Measurements from ENCODE around the gene PPEF2.

PPEF2 gene

DNA sequence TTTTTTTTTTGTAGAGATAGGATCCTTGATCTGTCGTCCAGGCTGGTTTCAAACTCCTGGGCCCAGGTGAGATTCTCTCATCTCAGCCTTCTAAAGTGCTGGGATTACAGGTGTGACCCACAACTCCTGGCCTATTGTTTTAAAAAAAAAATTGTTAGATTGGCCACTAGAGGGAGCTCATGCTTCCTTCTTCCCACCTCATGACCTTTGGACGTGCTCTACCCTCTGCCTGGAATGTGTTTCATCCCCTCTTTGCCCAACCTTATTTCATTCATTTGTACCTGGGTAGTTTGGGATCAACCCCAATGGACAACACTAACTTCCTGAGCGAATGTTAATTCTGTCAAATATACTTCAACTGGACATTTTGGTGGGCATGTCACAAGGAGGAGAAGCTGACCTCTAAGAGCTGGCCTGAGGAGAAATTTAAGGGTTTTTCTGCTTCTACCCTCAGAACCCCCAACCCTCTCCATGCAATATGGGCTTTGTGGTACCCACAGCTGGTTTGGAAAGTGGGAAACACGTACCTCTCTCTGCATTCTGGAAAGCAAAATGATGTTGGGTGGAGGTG lies 6.4 kb downstream of the PPEF2 start:
- peak in 1 of 56 donors; percentile 1 for DNase-seq

DNA sequence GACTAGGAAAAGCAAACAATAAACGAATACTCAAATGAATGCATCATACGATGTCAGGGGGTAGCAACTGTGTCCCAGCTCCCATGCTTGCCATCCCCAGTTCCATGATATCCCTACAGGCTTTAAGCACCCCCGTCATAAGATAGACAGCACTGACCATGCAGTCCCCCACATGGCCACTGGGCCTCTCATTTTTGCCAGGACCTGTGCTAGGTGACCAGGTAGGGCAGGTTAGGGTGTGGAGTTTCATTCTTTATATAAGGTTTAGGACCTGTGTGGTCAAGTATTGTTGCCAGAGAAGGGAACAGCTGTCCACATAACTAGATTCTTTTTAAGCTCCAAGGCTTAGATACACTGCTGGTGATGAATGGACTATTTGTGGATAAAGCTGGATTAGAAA lies 9.7 kb downstream of the PPEF2 start:
- no peak for DNase-seq

DNA sequence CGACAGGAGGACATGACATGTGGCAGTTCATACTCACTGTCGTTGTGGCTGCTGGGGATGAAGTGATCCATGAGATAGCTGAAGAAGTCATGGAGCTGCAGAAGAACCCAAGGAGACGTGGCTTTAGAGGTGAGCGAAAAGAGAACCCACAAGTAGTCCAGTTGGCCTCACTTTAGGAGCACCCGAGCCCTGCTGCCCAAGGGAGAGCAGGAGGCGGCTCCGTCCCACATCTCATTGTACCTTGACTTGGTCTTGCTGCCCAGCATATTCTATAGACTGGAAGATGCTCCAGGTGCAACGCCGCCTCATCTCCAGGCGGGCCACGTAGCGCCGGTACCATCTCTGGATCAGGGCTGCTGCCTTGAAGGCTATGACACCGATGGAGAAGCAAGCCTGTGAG lies 10.6 kb downstream of the PPEF2 start:
- DNase-seq, result no peak

DNA sequence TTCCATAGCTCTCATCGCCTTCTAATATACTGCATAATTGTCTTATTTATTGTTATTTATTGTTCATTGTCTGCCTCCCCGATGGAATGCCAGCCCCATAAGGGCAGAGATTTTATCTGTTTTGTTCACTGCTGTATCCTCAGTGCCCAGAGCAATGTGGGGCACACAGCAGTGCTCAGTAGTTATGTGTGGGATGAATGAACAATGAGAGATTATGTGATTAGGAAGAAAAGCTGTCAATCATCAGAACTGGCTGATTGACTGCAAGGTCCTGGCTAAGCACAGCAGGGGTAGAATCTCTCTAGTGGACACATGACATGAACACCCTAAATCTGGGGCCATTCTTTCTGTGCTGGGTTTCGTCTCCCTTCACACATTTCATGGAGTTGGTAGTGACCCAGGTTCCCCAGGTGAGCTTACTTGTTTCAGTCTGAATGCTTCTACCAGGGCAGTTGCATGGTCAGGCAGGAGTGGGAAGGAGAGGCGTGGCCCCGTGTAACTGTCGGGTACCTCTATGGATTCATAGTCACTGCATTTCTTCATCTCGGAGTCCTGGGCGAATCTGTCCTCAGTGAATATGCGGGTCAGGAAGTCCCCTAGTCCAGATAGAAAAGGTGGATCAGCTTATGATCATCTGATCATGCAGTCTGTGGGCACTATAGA lies 12.6 kb downstream of the PPEF2 start:
- no peak for DNase-seq

DNA sequence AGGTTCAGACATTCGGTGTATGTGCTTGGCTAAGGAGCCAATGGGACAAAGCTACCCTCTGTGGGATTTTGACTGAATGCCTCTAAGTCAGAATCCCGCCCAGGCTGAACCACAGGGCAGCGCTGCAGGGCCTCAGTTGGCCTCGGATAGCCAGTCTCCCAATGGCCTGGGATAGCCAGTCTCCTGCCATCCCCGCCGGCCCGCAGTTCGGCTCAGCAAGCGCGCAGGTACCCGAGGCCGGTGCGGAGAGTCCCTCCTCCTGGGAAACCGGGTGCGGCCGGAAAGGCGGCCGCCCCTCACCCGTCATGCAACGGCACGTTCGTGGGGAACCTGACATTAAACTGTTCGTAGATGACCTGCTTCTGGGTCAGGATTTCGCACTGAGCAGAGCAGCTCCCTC lies 16.1 kb downstream of the PPEF2 start:
- no peak for DNase-seq

DNA sequence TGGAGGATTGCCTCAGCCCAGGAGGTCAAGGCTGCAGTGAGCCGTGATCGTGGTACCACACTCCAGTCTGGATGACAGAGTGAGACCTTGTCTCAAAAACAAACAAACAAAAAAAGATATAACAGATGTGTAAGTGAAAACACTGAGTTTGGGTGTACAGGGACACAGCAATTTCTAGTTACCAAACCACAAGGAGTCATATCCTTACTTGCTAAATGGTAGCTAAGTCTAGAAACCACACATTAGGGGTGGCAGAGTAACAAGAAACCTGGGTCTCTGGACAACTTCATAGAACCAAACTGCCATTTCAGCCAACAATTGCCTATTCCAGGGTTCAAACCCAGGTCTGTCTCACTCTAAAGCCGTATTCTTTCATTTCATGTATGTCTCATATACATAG lies 20.8 kb downstream of the PPEF2 start:
- no peak for DNase-seq

DNA sequence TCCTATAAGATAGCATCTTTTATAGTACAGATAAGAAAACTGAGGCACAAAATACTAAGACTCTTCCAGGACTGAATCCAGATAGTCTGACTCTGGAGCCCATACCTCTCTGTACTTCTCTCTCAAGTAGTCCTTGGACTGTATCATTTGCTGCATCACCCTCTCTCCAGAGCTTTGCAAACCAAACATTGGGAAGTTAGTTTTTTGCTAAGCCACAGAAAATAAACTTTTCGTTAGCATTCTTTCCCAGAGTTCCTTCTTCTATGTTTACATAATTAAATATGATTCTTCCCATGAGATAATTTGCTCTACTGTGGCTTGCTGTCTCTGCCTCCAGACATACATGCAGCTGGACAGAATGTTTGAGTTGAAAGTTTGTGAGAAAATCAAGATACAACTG lies 22.0 kb downstream of the PPEF2 start:
- DNase-seq, result no peak

DNA sequence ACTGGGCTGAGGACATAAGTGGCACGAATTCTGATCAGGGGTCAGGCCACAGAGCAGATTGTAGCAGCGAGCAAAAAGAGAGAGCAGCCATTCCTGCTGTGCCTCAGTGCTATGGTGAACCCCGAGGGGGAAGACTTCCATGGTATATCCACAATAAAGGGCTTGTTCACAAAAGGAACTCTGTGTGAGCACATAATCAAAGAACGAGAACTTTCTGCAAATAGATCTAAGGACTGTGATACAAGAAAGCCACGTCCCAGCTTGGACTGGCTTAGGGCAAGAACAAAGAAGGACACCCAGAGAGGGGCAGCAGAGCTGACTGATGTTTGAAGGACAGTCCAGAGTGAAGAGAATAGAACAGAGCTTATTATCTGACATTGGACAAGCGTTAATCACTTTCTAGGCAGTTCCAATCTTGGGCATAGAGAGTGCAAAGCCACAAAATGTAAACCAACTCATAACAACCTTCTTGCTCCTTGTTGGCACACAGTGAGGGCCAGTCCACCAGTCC lies 24.0 kb downstream of the PPEF2 start:
- DNase-seq, result no peak

DNA sequence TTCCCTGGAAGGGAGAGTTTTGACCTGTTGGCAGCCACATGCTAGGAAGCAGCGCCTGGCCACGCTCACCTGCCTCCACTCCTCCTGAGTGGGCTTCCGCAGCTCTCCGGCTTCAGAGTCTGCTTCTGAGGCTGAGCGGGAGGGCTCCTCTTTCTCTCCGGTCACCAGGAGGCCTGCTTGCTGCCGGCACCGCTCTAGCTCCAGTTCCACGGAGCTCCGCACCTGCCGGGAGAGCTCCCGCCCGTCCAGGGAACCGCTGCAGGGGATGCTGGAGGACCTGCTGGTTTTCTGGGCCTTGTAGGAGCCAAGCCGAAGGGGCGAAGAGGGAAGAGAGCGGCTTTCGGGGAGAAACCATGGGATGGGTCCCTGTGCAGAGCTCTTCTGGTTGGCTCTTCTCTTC lies 26.0 kb downstream of the PPEF2 start:
- no peak for DNase-seq

DNA sequence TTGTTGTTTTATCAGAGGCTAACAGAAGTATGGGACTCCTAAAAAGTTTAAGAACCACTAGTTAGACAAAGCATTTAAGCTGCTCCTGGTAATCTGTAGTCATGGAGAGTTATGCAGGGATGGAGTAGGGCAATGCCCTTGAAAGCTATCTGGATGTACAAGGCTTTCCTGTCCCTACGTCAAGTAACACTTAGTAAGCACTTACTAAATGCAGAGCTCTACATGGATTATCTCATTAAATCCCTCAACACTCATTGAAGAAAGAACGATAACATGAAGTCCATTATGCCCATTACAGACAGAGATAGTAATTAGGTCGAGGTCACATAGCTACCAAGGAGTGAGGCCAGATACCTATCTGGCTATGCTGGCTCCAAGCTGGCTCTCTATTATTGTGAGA lies 33.2 kb downstream of the PPEF2 start:
- DNase-seq, result no peak

DNA sequence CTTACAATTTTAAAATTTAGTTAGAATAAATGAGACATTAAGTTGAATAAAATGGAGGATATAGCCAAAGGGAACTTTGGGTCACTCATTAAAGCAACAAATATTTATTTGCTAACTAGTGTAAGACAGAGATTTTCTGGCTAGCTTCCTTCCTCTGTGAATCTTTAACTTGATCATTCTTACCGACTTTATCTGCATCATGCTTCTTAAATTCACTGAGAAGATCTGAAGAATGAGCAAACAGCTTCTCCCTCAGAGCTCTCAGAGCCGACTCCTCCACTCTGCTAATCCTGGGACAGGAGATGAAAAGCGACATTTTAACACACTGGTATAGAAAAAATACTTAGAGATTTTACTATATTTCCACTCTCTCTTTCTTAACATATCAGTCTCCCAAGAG lies 35.1 kb downstream of the PPEF2 start:
- no peak for DNase-seq

DNA sequence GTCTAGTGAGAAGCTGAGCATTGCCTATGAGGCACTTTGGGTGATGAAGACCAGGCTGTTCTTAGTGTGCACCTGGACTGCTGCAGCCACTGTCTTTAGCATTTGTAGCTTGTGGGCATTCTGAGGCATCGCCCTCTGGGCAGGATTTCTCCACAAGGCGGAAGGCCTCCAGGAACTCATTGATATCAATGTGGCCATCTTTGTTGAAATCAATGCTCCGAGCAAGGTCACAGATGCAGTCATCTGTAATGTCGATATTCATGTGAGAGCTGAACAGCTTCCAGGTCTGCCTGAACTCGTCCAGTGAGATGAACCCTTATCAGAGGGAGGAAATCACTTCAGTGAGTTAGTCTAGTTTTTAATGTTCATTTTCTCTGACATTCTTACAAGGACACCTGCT lies 41.6 kb downstream of the PPEF2 start:
- DNase-seq, result no peak

DNA sequence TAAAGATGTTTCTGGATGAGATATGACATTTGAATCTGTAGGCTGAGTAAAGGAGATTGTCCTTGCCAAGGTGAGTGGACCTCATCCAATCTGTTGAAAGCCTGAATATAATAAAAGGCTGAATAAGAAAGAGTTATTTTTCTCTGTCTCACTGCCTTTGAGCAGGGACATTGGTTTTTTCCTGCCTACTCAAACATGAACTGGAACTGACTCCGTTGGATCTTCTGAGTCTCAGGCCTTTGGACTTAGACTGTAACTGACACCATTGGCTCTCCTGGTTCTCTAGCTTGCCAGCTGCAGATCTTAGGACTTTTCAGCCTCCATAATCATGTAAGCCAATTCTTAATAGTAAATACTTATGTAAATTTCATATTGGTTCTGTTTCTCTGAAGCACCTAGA lies 43.5 kb downstream of the PPEF2 start:
- no peak for DNase-seq

DNA sequence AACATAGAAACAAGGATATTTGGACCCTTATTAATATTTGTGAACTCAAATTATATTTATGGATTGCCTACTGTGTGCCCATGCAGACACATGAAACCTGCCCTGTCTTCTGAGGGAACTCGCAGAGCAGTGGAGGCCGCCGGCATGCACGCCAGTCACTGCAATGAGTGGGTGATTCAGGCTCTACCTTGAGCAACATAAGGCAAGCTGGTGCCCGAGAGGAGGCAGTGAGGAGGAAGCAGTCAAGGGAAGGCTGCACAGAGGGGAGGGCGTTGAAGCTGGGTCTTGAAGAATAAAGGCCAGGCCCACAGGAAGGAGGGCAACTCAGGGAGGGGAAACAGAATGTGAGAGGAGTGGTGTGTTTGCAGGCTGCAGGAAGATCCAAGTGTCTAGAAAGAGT lies 52.8 kb downstream of the PPEF2 start:
- DNase-seq, result no peak

DNA sequence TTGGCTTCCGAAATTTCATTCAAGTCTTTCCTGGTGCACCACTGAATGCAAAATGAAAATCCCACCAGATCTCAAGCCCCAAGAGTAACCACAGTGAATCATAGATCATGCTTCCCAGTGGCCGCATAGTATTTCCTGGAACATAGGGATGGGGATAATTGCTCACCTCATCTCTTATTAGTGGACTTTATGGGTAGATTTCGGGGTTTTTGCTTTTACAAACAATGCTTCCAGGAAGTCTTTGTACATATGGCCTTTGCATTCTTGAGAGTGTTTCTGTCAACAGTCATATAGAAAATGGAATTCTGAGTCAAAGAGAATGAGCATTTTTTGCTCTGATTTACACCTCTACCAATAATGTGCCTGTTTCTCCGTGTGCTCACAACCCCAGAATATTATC lies 53.4 kb downstream of the PPEF2 start:
- no peak for DNase-seq

DNA sequence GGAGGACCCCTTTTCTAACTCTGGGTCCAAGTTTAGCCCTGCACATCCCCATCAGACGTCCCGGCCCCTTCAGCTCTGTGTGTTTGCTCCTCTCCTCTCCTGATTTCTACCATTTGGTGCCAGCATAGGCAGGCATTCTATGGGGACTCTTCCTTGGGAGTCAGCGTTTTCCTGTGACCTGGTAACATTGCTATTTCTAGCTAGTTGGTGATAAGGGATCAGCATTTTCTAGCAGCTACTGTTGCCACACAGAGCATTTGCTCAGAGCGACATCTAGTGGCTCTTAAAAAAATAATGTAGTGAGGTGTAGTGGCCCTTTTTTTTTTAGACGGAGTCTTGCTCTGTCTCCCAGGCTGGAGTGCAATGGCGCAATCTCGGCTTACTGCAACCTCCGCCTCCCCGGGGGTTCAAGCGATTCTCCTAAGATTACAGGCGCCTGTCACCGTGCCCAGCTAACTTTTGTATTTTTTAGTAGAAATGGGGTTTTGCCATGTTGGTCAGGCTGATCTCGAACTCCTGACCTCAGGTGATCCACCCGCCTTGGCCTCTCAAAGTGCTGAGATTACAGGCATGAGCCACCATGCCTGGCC lies 54.0 kb downstream of the PPEF2 start:
- peak in 6 of 56 donors; percentile 2 to 27 (median 6) for DNase-seq

DNA sequence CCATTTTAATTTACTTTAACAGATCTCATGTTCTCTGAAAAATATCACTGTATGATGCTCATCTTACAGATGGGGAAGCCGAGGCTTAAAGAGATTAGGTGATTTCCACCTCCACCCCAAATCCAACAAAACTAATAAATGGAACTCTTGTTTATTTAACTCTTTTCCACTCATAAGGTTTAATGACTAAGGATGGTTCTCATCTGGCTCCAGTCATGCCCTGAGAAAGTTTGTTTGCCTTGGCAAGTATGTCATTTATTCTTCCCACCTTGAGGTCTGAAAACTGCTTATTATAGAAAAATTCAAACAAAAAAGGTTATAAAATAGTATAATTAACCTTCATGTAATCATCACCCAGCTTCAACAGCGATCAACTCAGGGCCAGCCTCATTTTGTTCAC lies 56.3 kb downstream of the PPEF2 start:
- DNase-seq, result no peak

DNA sequence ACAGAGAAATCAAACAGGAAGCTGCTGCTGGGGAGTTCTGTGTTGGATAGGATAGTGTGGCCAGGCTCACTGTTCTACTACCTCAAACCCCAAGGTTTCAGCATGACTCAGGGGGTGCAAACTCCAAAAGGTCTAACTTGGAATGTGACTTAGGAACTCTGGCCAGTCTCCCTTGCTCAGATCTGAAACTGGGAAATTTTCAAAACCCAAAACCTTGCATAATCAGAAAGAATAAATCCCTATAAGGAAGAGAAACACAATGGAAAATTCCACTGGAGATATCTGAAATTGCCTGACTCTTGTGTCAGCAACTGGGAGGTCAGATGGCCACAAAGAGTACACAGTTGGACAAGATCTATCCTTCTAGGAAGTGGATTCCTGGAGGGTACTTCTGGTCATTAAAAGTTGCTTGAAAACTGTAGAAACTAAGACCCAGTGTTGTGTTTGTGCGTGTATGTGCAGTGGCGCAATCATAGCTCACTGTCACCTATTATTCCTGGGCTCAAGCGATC lies 58.0 kb downstream of the PPEF2 start:
- no peak for DNase-seq

DNA sequence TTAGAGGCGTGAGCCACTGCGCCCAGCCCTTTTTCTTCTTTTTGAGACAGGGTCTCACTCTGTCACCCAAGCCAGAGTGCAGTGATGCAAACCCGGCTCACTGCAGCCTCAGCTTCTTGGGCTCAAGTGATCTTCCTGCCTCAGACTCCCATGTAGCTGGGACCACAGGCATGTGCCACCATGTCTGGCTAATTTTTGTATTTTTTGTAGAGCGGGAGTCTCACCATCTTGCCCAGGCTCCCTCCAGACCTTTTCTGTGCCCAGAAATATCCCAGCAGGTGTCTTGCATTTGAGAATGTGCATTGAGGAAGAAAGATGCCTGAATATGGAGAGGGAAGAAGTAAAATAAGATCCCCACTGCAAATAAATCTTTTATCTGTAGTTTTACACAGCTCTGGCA lies 58.7 kb downstream of the PPEF2 start:
- no peak for DNase-seq

DNA sequence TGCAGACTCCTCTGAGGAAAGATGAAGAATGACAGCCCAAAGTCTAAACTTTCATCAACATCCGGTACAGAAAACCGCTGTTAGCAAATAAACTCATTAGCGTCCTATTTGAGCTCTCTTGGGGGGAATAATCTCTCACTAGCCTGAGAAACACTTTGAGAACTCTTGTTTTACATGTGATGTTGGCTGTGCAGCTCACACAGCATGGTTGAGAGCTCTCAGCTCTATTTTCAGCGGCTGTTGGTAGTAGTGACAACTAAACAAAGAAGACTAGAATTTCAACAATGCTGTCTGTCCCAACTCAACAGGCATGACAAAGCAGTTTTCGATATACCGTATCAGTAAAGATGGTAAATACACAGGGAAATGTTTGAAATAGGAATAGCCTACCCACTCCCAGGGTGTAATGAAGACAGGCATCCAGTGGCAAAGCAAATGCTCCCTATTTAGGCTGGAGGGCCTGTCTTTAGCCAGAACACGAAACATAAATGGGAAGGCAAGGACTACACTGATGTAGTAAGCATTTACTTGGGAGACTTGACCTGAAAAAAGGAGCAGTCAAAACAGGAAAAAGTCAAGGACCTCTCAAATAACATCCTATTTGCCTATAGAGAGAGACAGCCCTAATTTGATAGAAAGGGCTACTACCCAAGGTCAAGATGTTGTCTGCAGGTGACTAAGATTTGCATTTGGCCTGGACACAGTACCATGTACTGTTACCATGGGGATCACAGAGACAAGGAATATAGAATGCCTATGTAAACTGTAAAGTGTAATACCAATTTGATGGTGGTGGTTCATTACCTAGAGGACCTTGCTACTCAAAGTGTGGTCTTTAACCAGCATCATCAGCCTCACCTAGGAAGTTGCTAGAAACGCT lies 60.4 kb downstream of the PPEF2 start:
- DNase-seq, result no peak

DNA sequence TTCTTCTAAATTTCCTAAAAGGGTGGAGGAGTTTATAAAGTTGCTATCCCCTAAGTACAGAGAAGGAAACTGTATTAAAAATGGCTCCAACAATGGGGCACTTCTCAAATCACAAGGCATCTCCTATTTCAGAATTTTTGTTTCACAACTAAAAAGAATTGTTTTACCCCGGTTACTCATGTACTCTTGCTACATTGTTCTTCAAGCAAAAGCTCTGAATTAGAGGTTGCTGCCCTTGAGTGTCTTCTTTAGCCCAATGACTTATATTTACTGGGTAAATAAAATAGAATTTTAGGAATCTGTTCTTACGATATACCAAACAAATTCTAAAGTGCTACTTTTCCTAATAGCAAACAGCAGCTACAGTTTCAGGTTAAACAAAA lies 67.5 kb downstream of the PPEF2 start:
- DNase-seq, result no peak
